DMS53 (cell line): ENCODE data around the gene CCDC8.
A peak's percentile ranks its signal among the peaks of the same experiment; 100 is the strongest.
"Not testable (repeated sequence)": the region's sequence is repeated elsewhere in the genome, so short reads cannot be mapped to it uniquely, and the experiment has no call there.

Experiments used
- DNase-seq: peaks from one replicate; lab custom pipeline; 2025; lab: John Stamatoyannopoulos, UW

The CCDC8 gene

GRCh38 chr19:46428239-46429135, 15.1 kb upstream of the CCDC8 start, which contains the start of gene PNMA8C:
PNMA8C (minus strand) TSS chr19:46428936; CDS start chr19:46428359, 577 bp downstream.
- DNase-seq, result peak; percentile 91

GRCh38 chr19:46427518-46428045, 14.2 kb upstream of the CCDC8 start:
- DNase-seq, result no peak

GRCh38 chr19:46426506-46427162, 13.3 kb upstream of the CCDC8 start:
- DNase-seq, result peak; percentile 85

- peak; percentile 54 for DNase-seq
These were observed 12.7 kb upstream of the CCDC8 start for GRCh38 chr19:46426035-46426505.

- no peak for DNase-seq
These were observed 9.8 kb upstream of the CCDC8 start for GRCh38 chr19:46423188-46423587.

GRCh38 chr19:46422344-46422743, 9.0 kb upstream of the CCDC8 start:
- no peak for DNase-seq

GRCh38 chr19:46420056-46420455, 6.7 kb upstream of the CCDC8 start:
- no peak for DNase-seq

- DNase-seq, result peak; percentile 91
These were observed 2.7 kb upstream of the CCDC8 start for GRCh38 chr19:46415804-46416709.

GRCh38 chr19:46414899-46415298, 1.5 kb upstream of the CCDC8 start:
- not testable (repeated sequence) for DNase-seq

GRCh38 chr19:46412650-46413261, 608 bp downstream of the CCDC8 start:
- DNase-seq, result no peak

- peak; percentile 28 for DNase-seq
These were observed 1.3 kb downstream of the CCDC8 start for GRCh38 chr19:46411925-46412649.

- no peak for DNase-seq
These were observed 2.1 kb downstream of the CCDC8 start for GRCh38 chr19:46411088-46411924.

- DNase-seq, result no peak
These were observed 2.9 kb downstream of the CCDC8 start for GRCh38 chr19:46410205-46411087.

GRCh38 chr19:46409191-46409590, 4.2 kb downstream of the CCDC8 start:
- DNase-seq, result no peak

- DNase-seq, result no peak
These were observed 4.7 kb downstream of the CCDC8 start for GRCh38 chr19:46408664-46409039.

GRCh38 chr19:46407856-46408663, 5.3 kb downstream of the CCDC8 start:
- no peak for DNase-seq

GRCh38 chr19:46406976-46407375, 6.4 kb downstream of the CCDC8 start:
- DNase-seq, result peak; percentile 86
